HG02623 (cell line): ENCODE data around the gene NCAPD3.

Experiments used
- ATAC-seq: cut with Tn5 transposase; IDR thresholded peaks from one replicate; pipeline ENCODE4 v1.9.1; 2021; ENCODE audit warnings: moderate library complexity; ENCODE audit not compliant: unreplicated experiment

The NCAPD3 gene

GRCh38 chr11:134164490-134165370, 59.0 kb downstream of the NCAPD3 start:
- no peak for ATAC-seq

GRCh38 chr11:134159652-134160051, 64.1 kb downstream of the NCAPD3 start:
- ATAC-seq: no peak

GRCh38 chr11:134158023-134158422, 65.7 kb downstream of the NCAPD3 start:
- no peak for ATAC-seq

GRCh38 chr11:134157451-134157850, 66.3 kb downstream of the NCAPD3 start:
- no peak for ATAC-seq

- no peak for ATAC-seq
These were observed 67.6 kb downstream of the NCAPD3 start for GRCh38 chr11:134155946-134156865.

- no peak for ATAC-seq
These were observed 68.3 kb downstream of the NCAPD3 start for GRCh38 chr11:134155456-134155855.

- ATAC-seq: no peak
These were observed 69.3 kb downstream of the NCAPD3 start for GRCh38 chr11:134154441-134154840.

GRCh38 chr11:134153147-134153905, 70.4 kb downstream of the NCAPD3 start:
- ATAC-seq: no peak

- no peak for ATAC-seq
These were observed 71.1 kb downstream of the NCAPD3 start for GRCh38 chr11:134152696-134153095.

GRCh38 chr11:134151083-134151747, 72.6 kb downstream of the NCAPD3 start:
- no peak for ATAC-seq

GRCh38 chr11:134150195-134150903, 73.4 kb downstream of the NCAPD3 start:
- no peak for ATAC-seq

- no peak for ATAC-seq
These were observed 74.4 kb downstream of the NCAPD3 start for GRCh38 chr11:134149371-134149770.

- ATAC-seq: no peak
These were observed 77.2 kb downstream of the NCAPD3 start for GRCh38 chr11:134146598-134146997.

GRCh38 chr11:134145715-134146114, 78.1 kb downstream of the NCAPD3 start:
- no peak for ATAC-seq

- no peak for ATAC-seq
These were observed 79.0 kb downstream of the NCAPD3 start for GRCh38 chr11:134144744-134145143.

GRCh38 chr11:134143801-134144200, 80.0 kb downstream of the NCAPD3 start:
- ATAC-seq: no peak

- ATAC-seq: no peak
These were observed 81.2 kb downstream of the NCAPD3 start for GRCh38 chr11:134142536-134142935.

- no peak for ATAC-seq
These were observed 82.7 kb downstream of the NCAPD3 start for GRCh38 chr11:134140961-134141490.

GRCh38 chr11:134139873-134140331, 83.9 kb downstream of the NCAPD3 start:
- no peak for ATAC-seq
